HG03442 (cell line): Measurements from ENCODE around the gene MAK.
A peak's percentile ranks its signal among the peaks of the same experiment; 100 is the strongest.
"Not testable (repeated sequence)": the region's sequence is repeated elsewhere in the genome, so short reads cannot be mapped to it uniquely, and the experiment has no call there.

Source experiments
- ATAC-seq: cut with Tn5 transposase; IDR thresholded peaks from one replicate; pipeline ENCODE4 v1.9.1; 2021; ENCODE audit warnings: mild to moderate bottlenecking, moderate library complexity; ENCODE audit not compliant: unreplicated experiment

MAK gene

DNA sequence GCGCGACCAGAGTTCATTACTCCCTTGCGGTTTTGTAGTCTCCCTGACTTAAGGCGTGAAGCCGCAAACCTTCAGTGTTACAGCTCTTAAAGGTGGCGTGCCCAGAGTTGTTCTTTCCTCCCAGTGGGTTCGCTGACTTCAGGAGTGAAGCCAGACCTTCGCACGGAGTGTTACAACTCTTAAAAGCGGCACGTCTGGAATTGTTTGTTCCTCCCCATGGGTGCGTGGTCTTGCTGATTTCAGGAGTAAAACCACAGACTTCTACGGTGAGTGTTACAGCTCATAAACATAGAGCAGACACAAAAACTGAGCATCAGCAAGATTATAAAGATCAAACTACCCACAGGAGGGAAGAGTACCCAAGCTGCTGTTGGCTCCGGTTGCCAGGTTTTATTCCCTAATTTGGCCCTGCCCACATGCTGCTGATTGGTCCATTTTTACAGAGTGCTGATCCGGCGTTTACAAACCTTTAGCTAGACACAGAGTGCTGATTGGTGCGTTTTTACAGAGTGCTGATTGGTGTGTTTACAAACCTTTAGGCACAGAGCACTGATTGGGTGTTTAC lies 105.1 kb downstream of the MAK start:
- no peak for ATAC-seq

DNA sequence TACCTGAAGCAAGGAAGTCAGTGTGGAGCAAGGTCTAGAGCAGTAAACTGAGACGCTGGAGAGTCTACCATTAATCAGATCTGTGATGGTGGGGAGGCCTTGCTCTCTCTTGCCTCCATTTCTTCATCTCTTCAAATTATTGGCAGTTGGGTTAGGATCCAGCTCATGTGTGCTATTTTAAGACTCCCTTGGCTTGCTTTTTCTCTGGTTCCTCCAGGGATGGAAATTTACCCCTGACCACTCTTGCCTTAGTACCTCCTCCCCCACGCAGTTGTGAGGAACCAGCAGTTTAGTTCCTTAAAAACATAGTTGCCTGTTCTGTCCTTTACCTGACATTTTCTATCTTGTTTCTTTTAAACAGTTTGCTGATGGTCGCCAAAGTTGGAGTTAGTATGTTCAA lies 108.1 kb downstream of the MAK start:
- no peak for ATAC-seq

GRCh38 chr6:10725716-10726115 lies 112.6 kb downstream of the MAK start:
- ATAC-seq: no peak

DNA sequence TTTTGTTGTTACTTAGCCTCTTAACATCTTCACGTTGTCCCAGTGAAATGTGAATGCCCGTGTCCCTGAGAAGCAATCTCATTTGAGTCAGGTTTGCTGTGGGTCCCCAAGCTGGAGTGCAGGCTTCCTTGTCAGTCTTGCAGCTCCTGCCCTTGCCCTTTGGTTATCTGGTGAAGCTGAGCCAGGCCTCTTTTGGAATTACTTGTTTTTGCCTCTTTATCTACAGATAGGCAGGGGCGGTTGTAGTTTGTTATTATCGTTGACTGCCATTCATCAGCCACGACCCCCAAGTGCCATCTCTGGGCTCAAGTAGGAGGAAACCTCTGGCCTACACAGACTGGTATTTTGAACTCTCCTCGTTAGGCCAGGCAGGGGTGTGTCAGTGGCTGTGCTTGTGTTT lies 113.3 kb downstream of the MAK start:
- ATAC-seq: no peak

GRCh38 chr6:10723567-10723881 lies 114.8 kb downstream of the MAK start:
- no peak for ATAC-seq

DNA sequence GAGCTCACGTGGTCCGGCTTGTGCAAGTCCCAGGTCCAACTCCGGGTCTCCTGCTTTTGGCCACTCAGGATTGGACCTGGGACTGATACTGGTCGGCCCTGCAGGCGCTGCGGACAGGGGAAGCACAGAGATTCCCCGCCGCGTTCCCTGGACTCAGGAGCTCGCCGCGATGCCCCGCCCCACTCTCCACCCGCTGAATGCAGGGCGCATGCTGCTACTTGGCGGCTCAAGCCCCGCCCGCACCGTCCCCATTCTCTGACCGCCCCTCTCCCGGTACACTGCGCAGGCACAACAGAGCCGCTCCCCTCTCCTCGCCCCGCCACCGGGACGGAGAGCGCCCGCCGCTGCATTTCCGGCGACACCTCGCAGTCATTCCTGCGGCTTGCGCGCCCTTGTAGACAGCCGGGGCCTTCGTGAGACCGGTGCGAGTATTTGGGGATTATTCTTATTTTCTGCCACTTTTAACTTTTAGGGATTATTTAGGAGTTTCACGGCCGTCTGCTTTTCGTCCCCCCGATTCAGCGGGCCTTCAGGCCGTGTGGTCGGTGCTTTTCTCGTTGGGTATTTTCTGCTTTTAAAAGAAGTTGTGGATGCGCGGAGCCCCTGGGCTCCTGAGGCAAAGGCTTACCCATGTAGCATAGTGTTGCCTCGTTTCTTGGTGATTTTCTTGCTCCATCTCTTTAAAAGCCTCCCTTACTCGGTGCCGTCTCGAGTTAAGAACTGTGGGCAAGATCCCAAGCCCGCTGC lies 115.3 kb downstream of the MAK start, which contains the start of gene TMEM14C:
TMEM14C (plus strand) TSS at position 251 of the 747 bp plus-strand sequence. CDS start 1,544 bp downstream, outside the sequence.
- peak; percentile 97 for ATAC-seq

GRCh38 chr6:10722570-10722819 lies 115.8 kb downstream of the MAK start:
- no peak for ATAC-seq

- no peak for ATAC-seq
These were observed 116.3 kb downstream of the MAK start for GRCh38 chr6:10721850-10722569.

GRCh38 chr6:10720960-10721849 lies 117.1 kb downstream of the MAK start:
- ATAC-seq: not testable (repeated sequence)

DNA sequence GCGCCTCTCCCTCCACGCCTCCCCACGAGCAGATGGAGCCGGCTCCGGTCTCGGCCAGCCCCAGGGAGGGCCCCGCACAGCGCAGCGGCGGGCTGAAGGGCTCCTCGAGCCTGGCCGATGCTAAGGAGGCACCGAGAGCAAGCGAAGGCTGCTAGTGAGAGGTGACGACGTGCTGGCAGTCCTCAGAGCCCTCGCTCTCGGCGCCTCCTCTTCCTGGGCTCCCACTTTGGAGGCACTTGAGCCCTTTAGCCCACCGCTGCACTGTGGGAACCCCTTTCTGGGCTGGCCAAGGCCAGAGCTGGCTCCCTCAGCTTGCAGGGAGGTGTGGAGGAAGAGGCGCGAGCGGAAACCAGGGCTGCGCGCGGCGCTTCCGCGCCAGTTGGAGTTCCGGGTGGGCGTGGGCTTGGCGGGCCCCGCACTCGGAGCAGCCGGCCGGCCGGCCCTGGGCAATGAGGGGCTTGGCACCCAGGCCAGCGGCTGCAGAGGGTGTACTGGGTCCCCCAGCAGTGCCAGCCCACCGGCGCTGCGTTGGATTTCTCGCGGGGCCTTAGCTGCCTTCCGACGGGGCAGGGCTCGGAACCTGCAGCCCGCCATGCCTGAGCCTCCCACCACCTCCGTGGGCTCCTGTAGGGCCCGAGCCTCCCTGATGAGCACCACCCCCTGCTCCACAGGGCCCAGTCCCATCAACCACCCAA lies 117.9 kb downstream of the MAK start:
- no peak for ATAC-seq

GRCh38 chr6:10719964-10720264 lies 118.4 kb downstream of the MAK start:
- no peak for ATAC-seq

- ATAC-seq: no peak
These were observed 118.9 kb downstream of the MAK start for GRCh38 chr6:10719296-10719963.

GRCh38 chr6:10713962-10714361 lies 124.4 kb downstream of the MAK start:
- no peak for ATAC-seq
